GM12874 (cell line): ENCODE measurements around the gene CPSF4L.

Experiments used
- CTCF ChIP-seq: IDR thresholded peaks from 2 replicates; pipeline ENCODE4 v1.5.1; 2011; ENCODE audit warnings: low read depth, mild to moderate bottlenecking, control low read depth, low read length, moderate library complexity; ENCODE audit not compliant: insufficient read depth

The CPSF4L gene

DNA sequence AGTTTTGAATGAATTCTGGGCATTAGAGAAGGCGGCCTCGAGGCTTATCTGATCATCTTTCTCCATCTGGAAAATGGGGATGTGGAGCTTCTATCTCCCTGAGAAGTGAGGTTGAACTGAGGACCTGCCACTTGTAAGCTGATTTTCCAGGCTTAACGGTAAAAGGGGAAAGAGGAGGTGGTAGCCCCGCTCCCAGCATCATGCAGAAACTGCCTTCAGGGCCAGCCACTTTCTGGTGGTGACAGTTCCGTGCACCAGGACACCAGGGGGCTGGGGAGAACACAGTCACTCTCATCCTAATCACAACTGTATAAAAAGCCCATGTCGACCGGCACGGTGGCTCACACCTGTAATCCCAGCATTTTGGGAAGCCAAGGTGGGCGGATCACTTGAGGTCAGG is 20.9 kb upstream of the CPSF4L start:
- no peak for TF ChIP-seq CTCF

- TF ChIP-seq CTCF: no peak
Observed at GRCh38 chr17:73281928-73282327, 20.2 kb upstream of the CPSF4L start.

- TF ChIP-seq CTCF: no peak
Observed at GRCh38 chr17:73280191-73280590, 18.5 kb upstream of the CPSF4L start.

DNA sequence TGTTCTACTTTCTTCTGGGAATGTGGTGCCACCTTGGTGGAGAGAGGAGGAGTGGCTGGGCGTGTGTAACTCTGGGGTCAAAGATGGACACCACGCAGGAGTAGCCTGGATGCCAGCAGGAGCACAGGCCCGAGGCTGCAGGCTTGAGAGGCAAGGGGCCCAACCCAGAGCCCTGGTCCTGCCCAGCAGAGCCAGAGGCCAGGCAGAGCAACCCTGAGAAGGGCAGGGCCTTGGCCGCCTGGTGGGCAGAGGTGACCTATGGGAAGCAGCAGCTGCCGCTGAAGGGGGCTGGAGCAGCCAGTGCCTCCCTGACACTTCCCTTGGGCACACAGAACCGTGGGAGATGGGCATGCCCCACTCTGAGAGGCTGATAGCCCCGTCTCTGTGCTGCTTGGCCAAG is 18.0 kb upstream of the CPSF4L start:
- TF ChIP-seq CTCF: no peak

DNA sequence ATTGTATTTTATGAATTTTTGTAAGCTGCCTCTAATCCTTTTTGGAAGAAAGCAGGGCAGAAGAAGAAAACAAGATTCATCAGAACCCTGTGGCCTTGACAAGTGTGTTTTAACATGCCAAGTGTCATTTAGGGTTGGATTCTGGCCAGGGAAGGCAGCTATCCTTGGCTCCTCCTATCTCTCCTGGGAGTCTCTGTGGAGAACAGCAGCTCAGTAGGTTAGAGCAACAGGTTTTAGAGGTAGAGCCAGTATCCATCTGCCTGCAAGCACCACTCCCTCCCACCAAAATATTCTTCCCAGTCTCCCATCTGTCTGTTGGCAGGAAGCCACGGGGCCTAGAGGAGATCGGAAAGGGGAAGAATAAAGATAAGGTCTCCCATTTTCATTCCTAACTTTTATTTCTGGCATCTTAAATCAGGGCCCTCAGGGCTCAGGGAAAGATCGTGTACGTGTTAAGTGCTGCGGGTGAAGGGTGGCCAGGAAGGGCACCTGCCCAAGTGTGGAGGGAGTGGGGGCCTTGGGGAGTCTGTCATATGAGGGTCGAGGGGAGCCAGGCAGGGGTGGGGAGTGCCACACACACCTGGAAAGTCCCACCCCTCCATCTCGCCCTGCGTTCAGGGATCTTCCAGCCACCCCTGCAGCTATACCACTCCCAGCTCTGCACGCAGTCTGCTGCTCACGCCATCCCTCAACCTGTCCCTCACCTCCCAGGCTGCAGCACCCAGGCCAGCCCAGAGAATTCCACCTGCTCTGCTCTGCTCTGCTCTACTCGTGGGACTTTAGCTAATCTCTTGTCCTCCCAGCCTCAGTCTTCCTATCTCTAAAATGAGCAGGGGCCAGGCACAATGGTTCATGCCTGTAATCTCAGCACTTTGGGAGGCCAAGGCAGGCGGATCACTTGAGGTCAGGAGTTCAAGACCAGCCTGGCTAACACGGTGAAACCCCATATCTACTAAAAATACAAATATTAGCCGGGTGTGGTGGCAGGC is 17.1 kb upstream of the CPSF4L start:
- TF ChIP-seq CTCF: no peak

DNA sequence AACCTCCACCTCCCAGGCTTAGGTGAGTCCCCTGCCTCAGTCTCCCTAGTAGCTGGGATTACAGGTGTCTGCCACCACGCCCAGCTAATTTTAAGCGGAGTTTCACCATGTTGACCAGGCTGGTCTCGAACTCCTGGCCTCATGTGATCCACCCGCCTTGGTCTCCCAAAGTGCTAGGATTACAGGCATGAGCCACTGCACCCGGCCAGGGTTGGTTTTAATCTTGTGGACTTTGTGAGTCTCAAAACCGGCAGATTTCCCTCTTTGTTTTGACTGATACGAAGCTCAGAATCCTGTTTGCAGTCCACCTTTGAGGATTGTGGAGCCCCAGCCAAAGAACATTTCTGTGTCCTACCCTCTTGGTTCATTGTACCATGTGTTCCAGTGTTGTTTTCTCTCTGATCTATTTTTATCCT is 16.4 kb upstream of the CPSF4L start:
- TF ChIP-seq CTCF: no peak

- no peak for TF ChIP-seq CTCF
Observed at GRCh38 chr17:73274490-73274889, 12.8 kb upstream of the CPSF4L start.
